HepG2 (cell line): Measurements from ENCODE around the gene PPP4R2. TPM values are rescaled to one million over a fixed set of nuclear protein-coding genes. Genes with fewer than 3 reads are reported as not detected.
A peak's percentile ranks its signal among the peaks of the same experiment; 100 is the strongest.

Experiments
- FOXP1 ChIP-seq, 2 experiments: fragments of 450-650 bp in 1 of 2; IDR thresholded peaks; 2 replicates each; pipeline ENCODE4 v1.6.1; 2017 to 2018; ENCODE audit warnings: antibody characterized with exemption in 1 of 2
- HIVEP1 ChIP-seq: sonication (generic); formaldehyde crosslinking; IDR thresholded peaks from 2 replicates; pipeline ENCODE4 v1.4.0; 2020; ENCODE audit warnings: mild to moderate bottlenecking, missing genetic modification reagents
- HNF4A ChIP-seq: sonication (generic); formaldehyde crosslinking; IDR thresholded peaks from 2 replicates; pipeline ENCODE4 v1.4.0; 2020; ENCODE audit warnings: missing genetic modification reagents
- MEIS2 ChIP-seq: sonication (generic); formaldehyde crosslinking; IDR thresholded peaks from 2 replicates; pipeline ENCODE4 v1.9.0; 2021; ENCODE audit warnings: mild to moderate bottlenecking, missing genetic modification reagents
- MIER2 ChIP-seq: IDR thresholded peaks from 2 replicates; pipeline ENCODE4 v1.6.1; 2016; ENCODE audit warnings: missing biosample characterization, missing genetic modification reagents
- NCOA5 ChIP-seq: sonication (generic); formaldehyde crosslinking; IDR thresholded peaks from 2 replicates; pipeline ENCODE4 v1.4.0; 2020; ENCODE audit warnings: missing genetic modification reagents
- RBAK ChIP-seq: sonication (generic); formaldehyde crosslinking; IDR thresholded peaks from 2 replicates; pipeline ENCODE4 v1.5.1; 2020; ENCODE audit warnings: mild to moderate bottlenecking, missing genetic modification reagents
- RXRA ChIP-seq: sonication (generic); formaldehyde crosslinking; IDR thresholded peaks from 2 replicates; pipeline ENCODE4 v1.5.1; 2020; ENCODE audit warnings: missing genetic modification reagents
- SOX13 ChIP-seq, 3 experiments: fragments of 450-650 bp in 1 of 3; sonication (generic) in 1 of 3; formaldehyde crosslinking in 1 of 3; IDR thresholded peaks in 2 of 3; conservative IDR thresholded peaks in 1 of 3; 2 replicates each; pipeline versions ENCODE4 v1.5.0 to v1.6.1; 2016 to 2020; ENCODE audit warnings: antibody characterized with exemption in 1 of 3, mild to moderate bottlenecking in 1 of 3, missing compliant biosample characterization in 1 of 3, missing genetic modification reagents in 1 of 3, moderate library complexity in 1 of 3
- SP140L ChIP-seq: sonication (generic); formaldehyde crosslinking; IDR thresholded peaks from 2 replicates; pipeline ENCODE4 v1.4.0; 2020; ENCODE audit warnings: missing genetic modification reagents, borderline replicate concordance
- ZBTB20 ChIP-seq: sonication (generic); formaldehyde crosslinking; IDR thresholded peaks from 2 replicates; pipeline ENCODE4 v1.8.1; 2023; ENCODE audit warnings: missing genetic modification reagents, low read depth, mild to moderate bottlenecking, borderline replicate concordance
- ZBTB21 ChIP-seq: sonication (generic); formaldehyde crosslinking; IDR thresholded peaks from 2 replicates; pipeline ENCODE4 v1.4.0; 2020; ENCODE audit warnings: missing genetic modification reagents
- ZNF136 ChIP-seq: sonication (generic); formaldehyde crosslinking; IDR thresholded peaks from 2 replicates; pipeline ENCODE4 v1.8.1; 2022; ENCODE audit warnings: low read depth, mild to moderate bottlenecking, moderate library complexity, missing genetic modification reagents
- ZNF282 ChIP-seq: fragments of 450-650 bp; IDR thresholded peaks from 2 replicates; pipeline ENCODE4 v1.6.1; 2018; ENCODE audit not compliant: partially characterized antibody
- ZNF382 ChIP-seq: sonication (generic); formaldehyde crosslinking; IDR thresholded peaks from 2 replicates; pipeline ENCODE4 v1.5.0; 2020; ENCODE audit warnings: missing genetic modification reagents, mild to moderate bottlenecking, borderline replicate concordance
- ZNF589 ChIP-seq: sonication (generic); formaldehyde crosslinking; conservative IDR thresholded peaks from 2 replicates; pipeline ENCODE4 v1.8.0; 2022; ENCODE audit warnings: mild to moderate bottlenecking, moderate library complexity, missing genetic modification reagents
- ZNF720 ChIP-seq: sonication (generic); formaldehyde crosslinking; IDR thresholded peaks from 2 replicates; pipeline ENCODE4 v1.4.0; 2020; ENCODE audit warnings: missing genetic modification reagents
- ZNF777 ChIP-seq: sonication (generic); formaldehyde crosslinking; IDR thresholded peaks from 2 replicates; pipeline ENCODE4 v1.4.0; 2020; ENCODE audit warnings: missing genetic modification reagents
- ZNF782 ChIP-seq: sonication (generic); formaldehyde crosslinking; IDR thresholded peaks from 2 replicates; pipeline ENCODE4 v1.4.0; 2020; ENCODE audit warnings: missing genetic modification reagents, mild to moderate bottlenecking, borderline replicate concordance
- polyA plus RNA-seq, 8 experiments: library from polyadenylated mRNA; depleted of rRNA in 3 of 8; stranded (reverse) in 7 of 8; unstranded in 1 of 8; fragments of >200 nt; fragmentation: Illumina TruSeq in 4 of 8; extraction: Trizol in 4 of 8; gene quantifications; 2 replicates each; pipeline versions ENCODE4 v1.2.1 to v1.2.3, GENCODE V29; 2011 to 2016; ENCODE audit warnings: low read depth in 4 of 8, missing spikeins in 1 of 8, mixed read lengths in 1 of 8; ENCODE audit not compliant: insufficient read depth in 1 of 8
- total RNA-seq, 5 experiments: library from RNA; depleted of rRNA; stranded (reverse); fragments of >200 nt; fragmentation: Illumina TruSeq; extraction: Trizol; gene quantifications; 2 replicates each; pipeline ENCODE4 v1.2.3, GENCODE V29; 2016; ENCODE audit warnings: low read depth in 1 of 5
- TF ChIP-seq, protein P1 (sequence below): IDR thresholded peaks from 2 replicates; pipeline ENCODE4 v1.6.1; 2016; ENCODE audit warnings: low read depth, missing genetic modification reagents, missing compliant biosample characterization
- TF ChIP-seq, protein P2 (sequence below): sonication (generic); formaldehyde crosslinking; IDR thresholded peaks from 2 replicates; pipeline ENCODE4 v1.4.0; 2020; ENCODE audit warnings: missing genetic modification reagents
- TF ChIP-seq, protein P3 (sequence below): sonication (generic); formaldehyde crosslinking; IDR thresholded peaks from 2 replicates; pipeline ENCODE4 v1.5.1; 2020; ENCODE audit warnings: mild to moderate bottlenecking, moderate library complexity, missing genetic modification reagents
- TF ChIP-seq, protein P4 (sequence below), 2 experiments: fragments of 450-650 bp in 1 of 2; sonication (generic) in 1 of 2; formaldehyde crosslinking; IDR thresholded peaks; 2 replicates each; pipeline versions ENCODE4 v1.5.0 to v1.8.0; 2020 to 2022; ENCODE audit warnings: mild to moderate bottlenecking in 1 of 2, missing genetic modification reagents in 1 of 2

Gene PPP4R2
- total and polyA plus RNA-seq, 2 of the 13 experiments (the other 11 are each of a cell fraction or from before 2014, with no cell fraction given) = 22.3 to 161 TPM

DNA sequence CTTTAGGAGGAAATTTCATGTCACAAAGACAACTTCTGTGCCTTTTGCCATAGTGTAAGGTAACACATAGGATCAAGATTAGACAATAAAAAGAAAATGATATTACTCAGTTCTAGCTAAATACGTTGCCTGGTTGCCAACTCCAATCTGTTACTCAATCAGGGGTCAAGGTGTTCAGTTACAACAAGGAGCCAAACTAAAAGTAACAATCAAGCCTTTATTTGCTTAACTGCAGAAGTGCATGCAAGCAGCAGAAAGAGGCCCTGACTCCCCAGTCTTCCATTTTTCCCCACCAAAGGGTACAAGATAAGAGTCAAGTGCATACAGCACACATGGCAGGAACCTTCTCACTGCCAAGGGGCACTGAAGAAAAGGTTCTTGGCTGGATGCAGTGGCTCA, 28.3 kb upstream of the PPP4R2 start (continued):
- TF ChIP-seq, protein P1, sequence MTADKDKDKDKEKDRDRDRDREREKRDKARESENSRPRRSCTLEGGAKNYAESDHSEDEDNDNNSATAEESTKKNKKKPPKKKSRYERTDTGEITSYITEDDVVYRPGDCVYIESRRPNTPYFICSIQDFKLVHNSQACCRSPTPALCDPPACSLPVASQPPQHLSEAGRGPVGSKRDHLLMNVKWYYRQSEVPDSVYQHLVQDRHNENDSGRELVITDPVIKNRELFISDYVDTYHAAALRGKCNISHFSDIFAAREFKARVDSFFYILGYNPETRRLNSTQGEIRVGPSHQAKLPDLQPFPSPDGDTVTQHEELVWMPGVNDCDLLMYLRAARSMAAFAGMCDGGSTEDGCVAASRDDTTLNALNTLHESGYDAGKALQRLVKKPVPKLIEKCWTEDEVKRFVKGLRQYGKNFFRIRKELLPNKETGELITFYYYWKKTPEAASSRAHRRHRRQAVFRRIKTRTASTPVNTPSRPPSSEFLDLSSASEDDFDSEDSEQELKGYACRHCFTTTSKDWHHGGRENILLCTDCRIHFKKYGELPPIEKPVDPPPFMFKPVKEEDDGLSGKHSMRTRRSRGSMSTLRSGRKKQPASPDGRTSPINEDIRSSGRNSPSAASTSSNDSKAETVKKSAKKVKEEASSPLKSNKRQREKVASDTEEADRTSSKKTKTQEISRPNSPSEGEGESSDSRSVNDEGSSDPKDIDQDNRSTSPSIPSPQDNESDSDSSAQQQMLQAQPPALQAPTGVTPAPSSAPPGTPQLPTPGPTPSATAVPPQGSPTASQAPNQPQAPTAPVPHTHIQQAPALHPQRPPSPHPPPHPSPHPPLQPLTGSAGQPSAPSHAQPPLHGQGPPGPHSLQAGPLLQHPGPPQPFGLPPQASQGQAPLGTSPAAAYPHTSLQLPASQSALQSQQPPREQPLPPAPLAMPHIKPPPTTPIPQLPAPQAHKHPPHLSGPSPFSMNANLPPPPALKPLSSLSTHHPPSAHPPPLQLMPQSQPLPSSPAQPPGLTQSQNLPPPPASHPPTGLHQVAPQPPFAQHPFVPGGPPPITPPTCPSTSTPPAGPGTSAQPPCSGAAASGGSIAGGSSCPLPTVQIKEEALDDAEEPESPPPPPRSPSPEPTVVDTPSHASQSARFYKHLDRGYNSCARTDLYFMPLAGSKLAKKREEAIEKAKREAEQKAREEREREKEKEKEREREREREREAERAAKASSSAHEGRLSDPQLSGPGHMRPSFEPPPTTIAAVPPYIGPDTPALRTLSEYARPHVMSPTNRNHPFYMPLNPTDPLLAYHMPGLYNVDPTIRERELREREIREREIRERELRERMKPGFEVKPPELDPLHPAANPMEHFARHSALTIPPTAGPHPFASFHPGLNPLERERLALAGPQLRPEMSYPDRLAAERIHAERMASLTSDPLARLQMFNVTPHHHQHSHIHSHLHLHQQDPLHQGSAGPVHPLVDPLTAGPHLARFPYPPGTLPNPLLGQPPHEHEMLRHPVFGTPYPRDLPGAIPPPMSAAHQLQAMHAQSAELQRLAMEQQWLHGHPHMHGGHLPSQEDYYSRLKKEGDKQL (CRISPR knock-in tag) = no peak
- TF ChIP-seq ZNF382 (CRISPR knock-in tag) (no peak), ZNF136 (CRISPR knock-in tag) (no peak), FOXP1 (IDR thresholded peaks at IDR 0.05) (no peak), FOXP1 (CRISPR knock-in tag; IDR thresholded peaks at IDR 0.05) (0 out of 2 replicates have a peak, but pooled peaks have one; percentile 15), ZNF282 (no peak), ZBTB20 (CRISPR knock-in tag) (no peak), MEIS2 (CRISPR knock-in tag) (no peak), NCOA5 (no peak), MIER2 (CRISPR knock-in tag) (no peak), RXRA (no peak), ZNF782 (CRISPR knock-in tag) (no peak), HIVEP1 (CRISPR knock-in tag) (no peak), ZNF589 (CRISPR knock-in tag) (no peak), SP140L (CRISPR knock-in tag) (no peak), ZNF777 (CRISPR knock-in tag) (no peak), HNF4A (CRISPR knock-in tag) (peak; percentile 51), ZNF720 (CRISPR knock-in tag) (no peak), SOX13 (IDR thresholded peaks at IDR 0.05) (no peak), SOX13 (CRISPR knock-in tag; conservative IDR thresholded peaks at IDR 0.05 in 1 of 2, IDR thresholded peaks at IDR 0.05 in 1 of 2) (peak in 1 of 2 experiments; percentile 70; a peak in 2 of 4 replicates), ZBTB21 (CRISPR knock-in tag) (no peak), RBAK (CRISPR knock-in tag) (no peak)
- TF ChIP-seq, protein P2, sequence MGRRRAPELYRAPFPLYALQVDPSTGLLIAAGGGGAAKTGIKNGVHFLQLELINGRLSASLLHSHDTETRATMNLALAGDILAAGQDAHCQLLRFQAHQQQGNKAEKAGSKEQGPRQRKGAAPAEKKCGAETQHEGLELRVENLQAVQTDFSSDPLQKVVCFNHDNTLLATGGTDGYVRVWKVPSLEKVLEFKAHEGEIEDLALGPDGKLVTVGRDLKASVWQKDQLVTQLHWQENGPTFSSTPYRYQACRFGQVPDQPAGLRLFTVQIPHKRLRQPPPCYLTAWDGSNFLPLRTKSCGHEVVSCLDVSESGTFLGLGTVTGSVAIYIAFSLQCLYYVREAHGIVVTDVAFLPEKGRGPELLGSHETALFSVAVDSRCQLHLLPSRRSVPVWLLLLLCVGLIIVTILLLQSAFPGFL (CRISPR knock-in tag) = no peak
- TF ChIP-seq, protein P3, sequence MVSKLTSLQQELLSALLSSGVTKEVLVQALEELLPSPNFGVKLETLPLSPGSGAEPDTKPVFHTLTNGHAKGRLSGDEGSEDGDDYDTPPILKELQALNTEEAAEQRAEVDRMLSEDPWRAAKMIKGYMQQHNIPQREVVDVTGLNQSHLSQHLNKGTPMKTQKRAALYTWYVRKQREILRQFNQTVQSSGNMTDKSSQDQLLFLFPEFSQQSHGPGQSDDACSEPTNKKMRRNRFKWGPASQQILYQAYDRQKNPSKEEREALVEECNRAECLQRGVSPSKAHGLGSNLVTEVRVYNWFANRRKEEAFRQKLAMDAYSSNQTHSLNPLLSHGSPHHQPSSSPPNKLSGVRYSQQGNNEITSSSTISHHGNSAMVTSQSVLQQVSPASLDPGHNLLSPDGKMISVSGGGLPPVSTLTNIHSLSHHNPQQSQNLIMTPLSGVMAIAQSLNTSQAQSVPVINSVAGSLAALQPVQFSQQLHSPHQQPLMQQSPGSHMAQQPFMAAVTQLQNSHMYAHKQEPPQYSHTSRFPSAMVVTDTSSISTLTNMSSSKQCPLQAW (CRISPR knock-in tag) = no peak
- TF ChIP-seq, protein P4, sequence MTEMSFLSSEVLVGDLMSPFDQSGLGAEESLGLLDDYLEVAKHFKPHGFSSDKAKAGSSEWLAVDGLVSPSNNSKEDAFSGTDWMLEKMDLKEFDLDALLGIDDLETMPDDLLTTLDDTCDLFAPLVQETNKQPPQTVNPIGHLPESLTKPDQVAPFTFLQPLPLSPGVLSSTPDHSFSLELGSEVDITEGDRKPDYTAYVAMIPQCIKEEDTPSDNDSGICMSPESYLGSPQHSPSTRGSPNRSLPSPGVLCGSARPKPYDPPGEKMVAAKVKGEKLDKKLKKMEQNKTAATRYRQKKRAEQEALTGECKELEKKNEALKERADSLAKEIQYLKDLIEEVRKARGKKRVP (CRISPR knock-in tag; IDR thresholded peaks at IDR 0.05) = 0 out of 4 replicates have a peak, but pooled peaks of 1 of the 2 experiments have one; percentile 19
